Endothelial cell of umbilical vein (primary cell): ENCODE measurements around the gene TSPAN13. TPM values are rescaled to one million over a fixed set of nuclear protein-coding genes. Genes with fewer than 3 reads are reported as not detected.

Source experiments
- BruUV-seq: library from RNA; stranded (reverse); fragments of 400-500 nt; replicated peaks from 2 replicates; lab custom pipeline; 2021; lab: Mats Ljungman, UMichigan
- CTCF ChIA-PET: fragments of 300-600, 350-600 bp; sonication (Branson Sonifier 250); formaldehyde crosslinking; loops from one replicate; lab custom pipeline; 2021; ENCODE audit warnings: antibody characterized with exemption, inconsistent platforms; lab: Charles Lee
- POLR2A ChIA-PET: fragments of 300-600, 350-600 bp; sonication (Branson Sonifier 250); formaldehyde crosslinking; loops from one replicate; lab custom pipeline; 2021; ENCODE audit warnings: antibody characterized with exemption, inconsistent platforms; lab: Charles Lee
- DNase-seq: peaks from one replicate; pipeline ENCODE4 v3.0.0-alpha.2; 2011; ENCODE audit warnings: low read depth, low spot score
- FAIRE-seq: peaks from 2 replicates; lab custom pipeline; 2011; peaks lifted over from hg19 to GRCh38; lab: Jason Lieb, UNC
- H2AFZ ChIP-seq: 2 replicates; pipeline ENCODE4 v1.6.0; 2012; ENCODE audit warnings: low read depth, low read length, control low read depth, inconsistent platforms
- H3K27ac ChIP-seq: 2 replicates; pipeline ENCODE4 v1.5.1; 2011; ENCODE audit warnings: low read depth, mild to moderate bottlenecking, control low read depth, low read length, moderate library complexity; ENCODE audit not compliant: insufficient read depth
- H3K27me3 ChIP-seq, 2 experiments: 2 replicates each; pipeline versions ENCODE4 v1.6.0 to v1.6.1; 2011; ENCODE audit warnings: low read length in 2 of 2, mixed read lengths in 1 of 2; ENCODE audit not compliant: control insufficient read depth in 2 of 2, insufficient read depth in 2 of 2
- H3K36me3 ChIP-seq, 2 experiments: 2 replicates in 1 of 2; 3 replicates in 1 of 2; pipeline ENCODE4 v1.5.1; 2011; ENCODE audit warnings: low read length in 2 of 2, mild to moderate bottlenecking in 1 of 2, moderate library complexity in 1 of 2; ENCODE audit not compliant: control insufficient read depth in 2 of 2, insufficient read depth in 2 of 2; ENCODE audit errors: extremely low read depth in 1 of 2
- H3K4me1 ChIP-seq: 3 replicates; pipeline ENCODE4 v1.5.1; 2011; ENCODE audit warnings: mild to moderate bottlenecking, low read length; ENCODE audit not compliant: control insufficient read depth, insufficient read depth; ENCODE audit errors: extremely low read depth
- H3K4me2 ChIP-seq: 2 replicates; pipeline ENCODE4 v1.6.1; 2011; ENCODE audit warnings: low read length, control low read depth, mixed read lengths; ENCODE audit not compliant: insufficient read depth
- H3K4me3 ChIP-seq, 3 experiments: fragments of 200-600 bp in 1 of 3; sonication (generic), shearing (Covaris generic) in 1 of 3; replicated peaks in 1 of 3; 2 replicates each; pipeline ENCODE4 v1.5.1; 2011 to 2016; ENCODE audit warnings: control low read depth in 3 of 3, low read length in 3 of 3, mild to moderate bottlenecking in 2 of 3, inconsistent platforms in 1 of 3, low read depth in 1 of 3, moderate library complexity in 1 of 3; ENCODE audit not compliant: insufficient read depth in 1 of 3
- H3K79me2 ChIP-seq: 2 replicates; pipeline ENCODE4 v1.6.0; 2012; ENCODE audit warnings: low read length, inconsistent platforms; ENCODE audit not compliant: control insufficient read depth, insufficient read depth
- H3K9ac ChIP-seq: replicated peaks from 2 replicates; pipeline ENCODE3; 2011; ENCODE audit warnings: low read length, control low read depth; ENCODE audit not compliant: insufficient read depth; ENCODE audit errors: extremely low read depth
- H3K9me1 ChIP-seq: replicated peaks from 3 replicates; pipeline ENCODE4 v1.6.0; 2011; ENCODE audit warnings: mild to moderate bottlenecking, low read length; ENCODE audit not compliant: control insufficient read depth, insufficient read depth; ENCODE audit errors: extremely low read depth
- H3K9me3 ChIP-seq: replicated peaks from 2 replicates; pipeline ENCODE4 v1.5.1; 2012; ENCODE audit warnings: low read length, inconsistent platforms; ENCODE audit not compliant: control insufficient read depth, insufficient read depth
- H4K20me1 ChIP-seq: replicated peaks from 2 replicates; pipeline ENCODE3; 2011; ENCODE audit warnings: mild to moderate bottlenecking, low read length; ENCODE audit not compliant: control insufficient read depth, insufficient read depth; ENCODE audit errors: extremely low read depth
- EZH2 ChIP-seq: IDR thresholded peaks from 2 replicates; pipeline ENCODE4 v1.6.1; 2012; ENCODE audit warnings: borderline replicate concordance, low read depth, mild to moderate bottlenecking, moderate library complexity, low read length, inconsistent platforms; ENCODE audit not compliant: severe bottlenecking
- FOS ChIP-seq: IDR thresholded peaks from 2 replicates; pipeline ENCODE4 v1.6.1; 2011; ENCODE audit warnings: mild to moderate bottlenecking, low read length, moderate library complexity, borderline replicate concordance; ENCODE audit not compliant: insufficient read depth
- GATA2 ChIP-seq: IDR thresholded peaks from 2 replicates; pipeline ENCODE4 v1.7.0; 2011; ENCODE audit warnings: low read depth, mild to moderate bottlenecking, moderate library complexity, mixed read lengths, low read length; ENCODE audit not compliant: insufficient read length, insufficient read depth
- JUN ChIP-seq: IDR thresholded peaks from 2 replicates; pipeline ENCODE4 v1.6.1; 2011; ENCODE audit warnings: borderline replicate concordance, low read depth; ENCODE audit not compliant: insufficient read length, insufficient read depth
- MYC ChIP-seq: IDR thresholded peaks from one replicate; pipeline ENCODE4 v1.6.1; 2011; ENCODE audit warnings: mild to moderate bottlenecking, low read depth, low read length
- POLR2A ChIP-seq: IDR thresholded peaks from 2 replicates; pipeline ENCODE4 v1.6.1; 2012; ENCODE audit warnings: low read depth, mild to moderate bottlenecking, control low read depth, low read length
- POLR2AphosphoS5 ChIP-seq: IDR thresholded peaks from 2 replicates; pipeline ENCODE4 v1.6.1; 2012; ENCODE audit warnings: low read depth, mild to moderate bottlenecking, control low read depth, low read length, moderate library complexity; ENCODE audit not compliant: insufficient read depth
- dilution Hi-C: fragments of 300-500 bp; cut with MboI; formaldehyde crosslinking; loops from one replicate; pipeline ENCODE4 v1.15.0; 2019; ENCODE audit warnings: low sequenced_read_pairs; ENCODE audit not compliant: extremely low pct_ligation_motif_present
- intact Hi-C: fragments of 100-400 bp; cut with micrococcal nuclease; formaldehyde crosslinking; loops from one replicate; pipeline ENCODE4 v1.10.0; 2022
- polyA plus RNA-seq, 4 experiments: library from polyadenylated mRNA; depleted of rRNA in 3 of 4; stranded (reverse) in 3 of 4; unstranded in 1 of 4; fragments of >200 nt; gene quantifications; 2 replicates each; pipeline versions ENCODE4 v1.2.1 to v1.2.3, GENCODE V29; 2011 to 2012; ENCODE audit warnings: missing spikeins in 1 of 4
- total RNA-seq: library from RNA; stranded (reverse); gene quantifications from 2 replicates; pipeline ENCODE4 v1.2.3, GENCODE V29; 2021
- TF ChIP-seq, protein P1 (sequence below): IDR thresholded peaks from 2 replicates; pipeline ENCODE4 v1.6.1; 2011; ENCODE audit not compliant: insufficient read depth, insufficient read length
- TF ChIP-seq, protein P2 (sequence below), 2 donors: IDR thresholded peaks; 1 replicate in 1 of 2; 2 replicates in 1 of 2; pipeline ENCODE4 v1.5.1; 2011; ENCODE audit warnings: low read length in 2 of 2, mild to moderate bottlenecking in 2 of 2, moderate library complexity in 2 of 2, control low read depth in 1 of 2, inconsistent platforms in 1 of 2, low read depth in 1 of 2; ENCODE audit not compliant: insufficient read depth in 1 of 2; ENCODE audit errors: extremely low read depth in 1 of 2

TSPAN13 gene
- total and polyA plus RNA-seq, 2 donors (not counting 3 experiments of a cell fraction or from before 2014, with no cell fraction given): 13.3 to 33.0 TPM

DNA sequence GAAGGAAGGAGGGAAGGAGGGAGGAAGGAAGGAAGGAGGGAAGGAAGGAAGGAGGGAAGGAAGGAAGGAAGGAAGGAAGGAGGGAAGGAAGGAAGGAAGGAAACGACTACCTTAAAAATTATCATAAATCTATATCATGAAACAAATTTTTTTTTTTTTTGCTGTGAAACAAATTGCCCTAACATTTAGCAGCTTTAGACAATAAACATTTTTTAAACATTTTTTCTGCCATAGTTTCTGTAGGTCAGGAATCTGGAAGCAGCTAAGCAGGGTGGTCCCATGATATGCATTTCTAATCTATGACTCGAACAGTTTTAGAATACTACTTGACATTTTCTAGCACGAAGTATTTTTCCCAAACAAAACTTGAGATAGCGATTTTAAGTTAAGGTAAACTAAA lies 42.9 kb upstream of the TSPAN13 start:
- Histone ChIP-seq H3K4me2 (no peak overlapping the region), H3K79me2 (no peaks in the 10 kb centered on the region), H3K4me3 (no peak overlapping the region), H3K27me3 (no peaks in the 10 kb centered on the region), H3K27ac (no peak overlapping the region), H3K9ac (no peak overlapping the region), H2AFZ (no peak overlapping the region), H3K36me3 (peaks cover 2% of the 10 kb centered on the region in 2 experiments), H3K4me1 (peaks cover 8% of the 10 kb centered on the region), H4K20me1 (no peaks in the 10 kb centered on the region), H3K9me3 (no peaks in the 10 kb centered on the region), H3K9me1 (no peaks in the 10 kb centered on the region)
- ChIA-PET POLR2A (no interaction called here), CTCF (interaction anchor here (0.7 kb wide), 1 partner anchor 592 kb away, joined by 3 read pairs; no protein-coding TSS in a partner anchor)
- no peak for DNase-seq
- intact Hi-C loops: no loop called here
- dilution Hi-C loops: no loop called here
- FAIRE-seq: no peak
- TF ChIP-seq, protein P1, sequence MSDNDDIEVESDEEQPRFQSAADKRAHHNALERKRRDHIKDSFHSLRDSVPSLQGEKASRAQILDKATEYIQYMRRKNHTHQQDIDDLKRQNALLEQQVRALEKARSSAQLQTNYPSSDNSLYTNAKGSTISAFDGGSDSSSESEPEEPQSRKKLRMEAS: no peak
- TF ChIP-seq EZH2: no peak
- TF ChIP-seq JUN: no peak
- no peak for TF ChIP-seq GATA2
- TF ChIP-seq FOS: no peak
- TF ChIP-seq POLR2AphosphoS5: no peak
- TF ChIP-seq, protein P2, sequence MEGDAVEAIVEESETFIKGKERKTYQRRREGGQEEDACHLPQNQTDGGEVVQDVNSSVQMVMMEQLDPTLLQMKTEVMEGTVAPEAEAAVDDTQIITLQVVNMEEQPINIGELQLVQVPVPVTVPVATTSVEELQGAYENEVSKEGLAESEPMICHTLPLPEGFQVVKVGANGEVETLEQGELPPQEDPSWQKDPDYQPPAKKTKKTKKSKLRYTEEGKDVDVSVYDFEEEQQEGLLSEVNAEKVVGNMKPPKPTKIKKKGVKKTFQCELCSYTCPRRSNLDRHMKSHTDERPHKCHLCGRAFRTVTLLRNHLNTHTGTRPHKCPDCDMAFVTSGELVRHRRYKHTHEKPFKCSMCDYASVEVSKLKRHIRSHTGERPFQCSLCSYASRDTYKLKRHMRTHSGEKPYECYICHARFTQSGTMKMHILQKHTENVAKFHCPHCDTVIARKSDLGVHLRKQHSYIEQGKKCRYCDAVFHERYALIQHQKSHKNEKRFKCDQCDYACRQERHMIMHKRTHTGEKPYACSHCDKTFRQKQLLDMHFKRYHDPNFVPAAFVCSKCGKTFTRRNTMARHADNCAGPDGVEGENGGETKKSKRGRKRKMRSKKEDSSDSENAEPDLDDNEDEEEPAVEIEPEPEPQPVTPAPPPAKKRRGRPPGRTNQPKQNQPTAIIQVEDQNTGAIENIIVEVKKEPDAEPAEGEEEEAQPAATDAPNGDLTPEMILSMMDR (IDR thresholded peaks at IDR 0.05; ENCODE audit: extremely low read depth in 1 of 2, insufficient read depth in 1 of 2, low read depth in 1 of 2, low read length in 2 of 2): no peak
- TF ChIP-seq MYC: no peak
- no peak for TF ChIP-seq POLR2A
- BruUV-seq: no TSS peak
